ENCODE measurements around the gene SPTLC3.

The SPTLC3 gene

GRCh38 chr20:13102237-13102636, 93.5 kb downstream of the SPTLC3 start:
- DNase-seq: no peak

- no peak for DNase-seq
Measured at GRCh38 chr20:13102694-13103093, 93.9 kb downstream of the SPTLC3 start.

GRCh38 chr20:13105039-13105438, 96.3 kb downstream of the SPTLC3 start:
- no peak for DNase-seq

- peak; percentile 32 to 68 for DNase-seq
Measured at GRCh38 chr20:13105864-13106457, 97.2 kb downstream of the SPTLC3 start.

GRCh38 chr20:13109658-13110057, 100.9 kb downstream of the SPTLC3 start:
- no peak for DNase-seq

- no peak for DNase-seq
Measured at GRCh38 chr20:13110796-13111195, 102.0 kb downstream of the SPTLC3 start.

GRCh38 chr20:13111249-13111911, 102.6 kb downstream of the SPTLC3 start:
- no peak for DNase-seq

GRCh38 chr20:13113731-13114130, 105.0 kb downstream of the SPTLC3 start:
- DNase-seq: no peak

GRCh38 chr20:13117200-13117599, 108.4 kb downstream of the SPTLC3 start:
- DNase-seq: no peak

GRCh38 chr20:13118676-13119075, 109.9 kb downstream of the SPTLC3 start:
- DNase-seq: no peak

- DNase-seq: peak; percentile 47 to 73
Measured at GRCh38 chr20:13119583-13119982, 110.8 kb downstream of the SPTLC3 start.

GRCh38 chr20:13120471-13120870, 111.7 kb downstream of the SPTLC3 start:
- no peak for DNase-seq

- DNase-seq: no peak
Measured at GRCh38 chr20:13121840-13122515, 113.2 kb downstream of the SPTLC3 start.

- no peak for DNase-seq
Measured at GRCh38 chr20:13125486-13125885, 116.7 kb downstream of the SPTLC3 start.

- DNase-seq: no peak
Measured at GRCh38 chr20:13128173-13128572, 119.4 kb downstream of the SPTLC3 start.

GRCh38 chr20:13130061-13130706, 121.4 kb downstream of the SPTLC3 start:
- DNase-seq: no peak

- DNase-seq: no peak
Measured at GRCh38 chr20:13130707-13131103, 121.9 kb downstream of the SPTLC3 start.

GRCh38 chr20:13131688-13132087, 122.9 kb downstream of the SPTLC3 start:
- DNase-seq: no peak

GRCh38 chr20:13139459-13140150, 130.8 kb downstream of the SPTLC3 start:
- no peak for DNase-seq

- no peak for DNase-seq
Measured at GRCh38 chr20:13140201-13140600, 131.4 kb downstream of the SPTLC3 start.

GRCh38 chr20:13140775-13141174, 132.0 kb downstream of the SPTLC3 start:
- no peak for DNase-seq

- no peak for DNase-seq
Measured at GRCh38 chr20:13141546-13141945, 132.8 kb downstream of the SPTLC3 start.

GRCh38 chr20:13142143-13142542, 133.4 kb downstream of the SPTLC3 start:
- no peak for DNase-seq

Measured in Kasumi-1 (cell line).